Ascending aorta (tissue), 2 donors: ENCODE measurements around the gene RPUSD1. TPM values are rescaled to one million over a fixed set of nuclear protein-coding genes. Genes with fewer than 3 reads are reported as not detected.

Source experiments
- DNase-seq, 2 donors: peaks; one replicate each; pipeline ENCODE4 v3.0.0-alpha.2; 2019; ENCODE audit warnings: low spot score in 2 of 2
- H3K27ac ChIP-seq, 2 donors: fragments of 200-600 bp; sonication (generic); one replicate each; pipeline ENCODE4 v1.5.1; 2016 to 2017; ENCODE audit warnings: mild to moderate bottlenecking in 1 of 2
- H3K27me3 ChIP-seq: fragments of 200-600 bp; sonication (generic); one replicate; pipeline ENCODE4 v1.5.1; 2017
- H3K36me3 ChIP-seq, 2 donors: fragments of 200-600 bp; sonication (generic); one replicate each; pipeline ENCODE4 v1.5.1; 2016
- H3K4me1 ChIP-seq, 2 donors: fragments of 200-600 bp; sonication (generic); one replicate each; pipeline ENCODE4 v1.5.1; 2016 to 2017; ENCODE audit warnings: mild to moderate bottlenecking in 1 of 2
- H3K4me3 ChIP-seq, 2 donors: fragments of 200-600 bp; sonication (generic); one replicate each; pipeline ENCODE4 v1.5.1; 2016 to 2017; ENCODE audit warnings: mild to moderate bottlenecking in 1 of 2
- H3K9me3 ChIP-seq, 2 donors: fragments of 200-600 bp; sonication (generic); one replicate each; pipeline ENCODE4 v1.5.1; 2016
- CTCF ChIP-seq, 3 experiments: fragments of 200-600 bp in 2 of 3; fragments of 450-650 bp in 1 of 3; sonication (generic) in 2 of 3; IDR thresholded peaks; one replicate each; pipeline ENCODE4 v1.5.1; 2016 to 2019; ENCODE audit warnings: antibody characterized with exemption in 3 of 3, mild to moderate bottlenecking in 1 of 3, moderate library complexity in 1 of 3
- intact Hi-C: fragments of 100-400 bp; cut with DNase I; formaldehyde crosslinking; loops from one replicate; pipeline ENCODE4 v1.15.1; 2023
- total RNA-seq: library from RNA; depleted of rRNA; stranded (reverse); fragments of >200 nt; gene quantifications from one replicate; pipeline ENCODE4 v1.1.0, GENCODE V29; 2016

Gene RPUSD1
- total RNA-seq, 1 donor from 2014 or later, result 4.8 TPM

DNA sequence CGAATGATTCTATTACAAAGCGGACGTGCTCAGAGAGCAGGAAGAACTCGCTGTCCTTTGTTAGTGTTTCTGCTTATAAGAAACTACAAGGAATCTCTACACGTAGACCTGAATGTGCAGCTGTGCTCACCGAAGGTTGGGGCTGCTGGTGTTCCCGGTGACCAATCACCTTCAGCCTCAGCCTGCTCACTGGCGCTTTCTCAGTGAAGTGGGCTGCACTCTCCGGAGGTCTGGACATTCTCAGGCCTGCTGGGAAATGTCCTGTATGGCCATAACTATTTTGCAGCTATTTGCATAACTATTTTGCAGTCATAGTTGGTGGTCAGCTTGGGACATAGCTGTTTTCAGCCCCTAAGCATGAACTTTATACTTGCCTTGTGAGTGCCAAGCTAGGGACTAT lies 37.7 kb downstream of the RPUSD1 start:
- Histone ChIP-seq H3K4me3 (no peak overlapping the region), H3K27ac (no peak overlapping the region), H3K36me3 (no peaks in the 10 kb centered on the region), H3K4me1 (no peaks in the 10 kb centered on the region), H3K27me3 (no peaks in the 10 kb centered on the region), H3K9me3 (no peaks in the 10 kb centered on the region)
- TF ChIP-seq CTCF (IDR thresholded peaks at IDR 0.05), result no peak
- intact Hi-C loops, result no loop called here
- no peak for DNase-seq

DNA sequence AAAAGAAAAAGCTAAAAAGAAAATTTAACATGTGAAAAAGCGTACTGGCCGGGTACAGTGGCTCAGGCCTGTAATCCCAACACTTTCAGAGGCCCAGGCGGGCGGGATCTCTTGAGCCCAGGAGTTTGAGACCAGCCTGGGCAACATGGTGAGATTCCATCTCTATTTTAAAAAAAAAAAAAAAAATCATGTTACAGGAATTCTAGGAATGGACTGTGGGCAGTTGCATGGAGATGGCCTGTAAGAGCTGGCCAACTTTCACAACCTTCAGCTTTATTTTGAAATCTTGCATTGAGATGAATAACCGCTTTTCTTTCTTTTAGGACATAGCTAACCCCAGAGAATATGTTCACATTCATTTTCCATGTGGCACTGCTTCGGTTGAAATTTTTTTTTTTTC lies 39.2 kb downstream of the RPUSD1 start:
- no peak overlapping the region for H3K27ac ChIP-seq
- intact Hi-C loops, result no loop called here
- no peaks in the 10 kb centered on the region for H3K4me1 ChIP-seq
- H3K36me3 ChIP-seq, result no peaks in the 10 kb centered on the region
- H3K9me3 ChIP-seq, result no peaks in the 10 kb centered on the region
- no peaks in the 10 kb centered on the region for H3K27me3 ChIP-seq
- no peak for DNase-seq
- TF ChIP-seq CTCF (IDR thresholded peaks at IDR 0.05), result no peak
- H3K4me3 ChIP-seq, result no peak overlapping the region

GRCh38 chr16:747978-748746 lies 40.0 kb downstream of the RPUSD1 start:
- no peak for TF ChIP-seq CTCF (IDR thresholded peaks at IDR 0.05)
- Histone ChIP-seq H3K4me1 (no peaks in the 10 kb centered on the region), H3K36me3 (no peaks in the 10 kb centered on the region), H3K27me3 (no peaks in the 10 kb centered on the region), H3K9me3 (no peaks in the 10 kb centered on the region), H3K27ac (no peak overlapping the region), H3K4me3 (no peak overlapping the region)
- no peak for DNase-seq
- intact Hi-C loops, result no loop called here

- H3K27me3 ChIP-seq, result no peaks in the 10 kb centered on the region
- intact Hi-C loops, result no loop called here
- no peak for TF ChIP-seq CTCF (IDR thresholded peaks at IDR 0.05)
- DNase-seq, result no peak
- no peak overlapping the region for H3K27ac ChIP-seq
- no peaks in the 10 kb centered on the region for H3K9me3 ChIP-seq
- H3K36me3 ChIP-seq, result no peaks in the 10 kb centered on the region
- H3K4me1 ChIP-seq, result no peaks in the 10 kb centered on the region
- no peak overlapping the region for H3K4me3 ChIP-seq
Measured at GRCh38 chr16:746637-747036, 41.5 kb downstream of the RPUSD1 start.

DNA sequence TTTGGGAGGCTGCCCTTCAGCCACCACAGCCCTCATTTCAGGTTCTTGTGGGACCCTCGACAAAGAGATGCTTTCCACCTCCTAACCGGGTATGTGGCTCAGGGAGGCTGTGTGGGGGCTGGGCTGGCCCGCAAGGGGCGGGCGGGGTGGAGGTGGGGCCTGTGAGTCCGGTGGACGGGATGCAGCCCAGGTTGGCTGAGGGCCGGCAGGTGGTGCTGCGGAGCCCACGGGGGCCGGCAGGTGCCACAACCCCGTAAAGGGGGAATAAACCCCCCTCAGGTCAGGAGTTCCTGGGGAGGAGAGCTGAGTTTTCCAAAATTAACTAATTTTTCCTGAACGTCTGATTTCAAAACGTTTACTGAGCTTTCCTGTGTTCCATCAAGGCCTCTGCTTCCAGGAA lies 42.4 kb downstream of the RPUSD1 start:
- no peak for TF ChIP-seq CTCF (IDR thresholded peaks at IDR 0.05)

More for the DNA sequence above, 42.4 kb downstream of the RPUSD1 start:
- Histone ChIP-seq H3K36me3 (no peaks in the 10 kb centered on the region), H3K27ac (no peak overlapping the region), H3K9me3 (no peaks in the 10 kb centered on the region), H3K4me1 (peaks cover 0 to 3% of the 10 kb centered on the region in 2 donors), H3K4me3 (no peak overlapping the region), H3K27me3 (no peaks in the 10 kb centered on the region)
- intact Hi-C loops, result no loop called here
- no peak for DNase-seq
